K562 (cell line): ENCODE data around the gene SLC48A1. TPM values are rescaled to one million over a fixed set of nuclear protein-coding genes. Genes with fewer than 3 reads are reported as not detected.

Experiments
- CBFB ChIP-seq: sonication (generic); formaldehyde crosslinking; IDR thresholded peaks from 2 replicates; pipeline ENCODE4 v1.4.0; 2020; ENCODE audit warnings: mild to moderate bottlenecking, missing genetic modification reagents
- ELF1 ChIP-seq: fragments of 200-800 bp; sonication (Bioruptor generic); IDR thresholded peaks from 2 replicates; pipeline ENCODE4 v1.6.1; 2016; ENCODE audit warnings: missing genetic modification characterization, missing compliant biosample characterization
- GABPA ChIP-seq: fragments of 200-800 bp; sonication (Bioruptor generic); conservative IDR thresholded peaks from 2 replicates; pipeline ENCODE4 v1.6.1; 2016; ENCODE audit warnings: low read depth, missing genetic modification characterization, missing compliant biosample characterization
- ID3 ChIP-seq, 2 experiments: fragments of 250-450 bp in 1 of 2; fragments of 450-650 bp in 1 of 2; sonication (Bioruptor Pico) in 1 of 2; IDR thresholded peaks; 2 replicates each; pipeline versions ENCODE4 v1.6.1 to v1.8.0; 2016 to 2021; ENCODE audit warnings: mild to moderate bottlenecking in 2 of 2, moderate library complexity in 2 of 2, missing compliant biosample characterization in 1 of 2, missing genetic modification characterization in 1 of 2
- MCM5 ChIP-seq: fragments of 450-650 bp; IDR thresholded peaks from 2 replicates; pipeline ENCODE4 v1.6.1; 2016; ENCODE audit warnings: low read depth
- MGA ChIP-seq: fragments of 450-650 bp; IDR thresholded peaks from 2 replicates; pipeline ENCODE4 v1.6.1; 2016; ENCODE audit warnings: mild to moderate bottlenecking, moderate library complexity
- MTA1 ChIP-seq: fragments of 450-650 bp; IDR thresholded peaks from 2 replicates; pipeline ENCODE4 v1.6.1; 2017; ENCODE audit warnings: borderline replicate concordance
- SFPQ ChIP-seq: fragments of 200-400 bp; formaldehyde crosslinking; IDR thresholded peaks from 2 replicates; pipeline ENCODE4 v1.6.1; 2017; ENCODE audit warnings: mild to moderate bottlenecking, low read depth, low read length, moderate library complexity
- SMARCA4 ChIP-seq: fragments of 450-650 bp; IDR thresholded peaks from 2 replicates; pipeline ENCODE4 v1.6.1; 2016
- YBX1 ChIP-seq: fragments of 450-650 bp; IDR thresholded peaks from 2 replicates; pipeline ENCODE4 v1.7.1; 2016; ENCODE audit warnings: mild to moderate bottlenecking
- ZNF431 ChIP-seq: sonication (generic); formaldehyde crosslinking; IDR thresholded peaks from 2 replicates; pipeline ENCODE4 v1.8.0; 2022; ENCODE audit warnings: mild to moderate bottlenecking, missing genetic modification reagents
- ZNF511 ChIP-seq: sonication (generic); formaldehyde crosslinking; IDR thresholded peaks from 2 replicates; pipeline ENCODE4 v1.8.0; 2022; ENCODE audit warnings: mild to moderate bottlenecking, missing genetic modification reagents
- ZNF77 ChIP-seq: fragments of 250-450 bp; sonication (Bioruptor Pico); IDR thresholded peaks from 2 replicates; pipeline ENCODE4 v1.5.0; 2020
- polyA plus RNA-seq, 8 experiments: library from polyadenylated mRNA; depleted of rRNA in 4 of 8; stranded (reverse) in 5 of 8; unstranded in 3 of 8; fragments of >200 nt; fragmentation: Nextera tagmentation in 2 of 8; fragmentation: Illumina TruSeq in 1 of 8; extraction: Ambion mirVana in 2 of 8; extraction: Trizol in 1 of 8; gene quantifications; 2 replicates each; pipeline versions ENCODE4 v1.2.1 to v1.2.3, GENCODE V29; 2011 to 2014; ENCODE audit warnings: inconsistent platforms in 1 of 8, missing spikeins in 1 of 8
- total RNA-seq, 7 experiments: library from RNA; depleted of rRNA in 6 of 7; stranded (reverse); fragments of >200 nt in 6 of 7; fragmentation: Illumina TruSeq in 2 of 7; extraction: Trizol in 2 of 7; gene quantifications; 2 replicates each; pipeline versions ENCODE4 v1.2.1 to v1.2.3, GENCODE V29; 2011 to 2021; ENCODE audit warnings: low replicate concordance in 1 of 7

Gene SLC48A1
- total and polyA plus RNA-seq, 9 of the 15 experiments (the other 6 are each of a cell fraction or from before 2014, with no cell fraction given): 10.7 to 37.5 (median 18.7) TPM

- peak; percentile 46; the same call in 1 of the 2 replicates for TF ChIP-seq MGA
- TF ChIP-seq ELF1 (tag): 0 out of 2 replicates have a peak, but pooled peaks have one; percentile 22
- TF ChIP-seq SFPQ: no peak
- no peak; the same call in 1 of the 2 replicates for TF ChIP-seq ZNF431 (CRISPR knock-in tag)
- no peak for TF ChIP-seq YBX1
- peak; percentile 87 for TF ChIP-seq SMARCA4
- TF ChIP-seq MTA1: peak; percentile 58; the same call in 1 of the 2 replicates
- TF ChIP-seq GABPA (tag): no peak
- TF ChIP-seq CBFB (CRISPR knock-in tag): no peak
- no peak for TF ChIP-seq MCM5
- no peak for TF ChIP-seq ZNF77 (CRISPR knock-in tag)
- TF ChIP-seq ZNF511 (CRISPR knock-in tag): no peak
- no peak for TF ChIP-seq ID3 (CRISPR knock-in tag; IDR thresholded peaks at IDR 0.05)
- TF ChIP-seq ID3 (tag; IDR thresholded peaks at IDR 0.05): no peak
Measured at GRCh38 chr12:47775100-47775911, 2.3 kb downstream of the SLC48A1 start (continued).
